HepG2 (cell line): ENCODE results near the gene ARHGDIA. TPM values are rescaled to one million over a fixed set of nuclear protein-coding genes. Genes with fewer than 3 reads are reported as not detected.

Experiments used
- AKAP8 ChIP-seq: sonication (generic); formaldehyde crosslinking; IDR thresholded peaks from 2 replicates; pipeline ENCODE4 v1.5.1; 2020; ENCODE audit warnings: mild to moderate bottlenecking, missing genetic modification reagents
- CERS6 ChIP-seq: sonication (generic); formaldehyde crosslinking; IDR thresholded peaks from 2 replicates; pipeline ENCODE4 v1.5.0; 2020; ENCODE audit warnings: missing genetic modification reagents
- CHD2 ChIP-seq: IDR thresholded peaks from 2 replicates; pipeline ENCODE4 v1.6.1; 2011; ENCODE audit warnings: low read depth, low read length, improper control_type of control experiment
- HMG20B ChIP-seq: conservative IDR thresholded peaks from 2 replicates; pipeline ENCODE4 v1.6.1; 2016; ENCODE audit warnings: missing genetic modification reagents, missing compliant biosample characterization
- HNF1B ChIP-seq: sonication (generic); formaldehyde crosslinking; IDR thresholded peaks from 2 replicates; pipeline ENCODE4 v1.5.1; 2020; ENCODE audit warnings: mild to moderate bottlenecking, moderate library complexity, missing genetic modification reagents
- NFIC ChIP-seq: IDR thresholded peaks from 2 replicates; pipeline ENCODE4 v1.6.1; 2012; ENCODE audit warnings: mild to moderate bottlenecking, low read length, inconsistent platforms
- NFYC ChIP-seq: IDR thresholded peaks from 2 replicates; pipeline ENCODE4 v1.6.1; 2016; ENCODE audit warnings: missing genetic modification reagents, missing compliant biosample characterization
- POGZ ChIP-seq: sonication (generic); formaldehyde crosslinking; IDR thresholded peaks from 2 replicates; pipeline ENCODE4 v1.4.0; 2020; ENCODE audit warnings: mild to moderate bottlenecking, missing genetic modification reagents
- PREB ChIP-seq: sonication (generic); formaldehyde crosslinking; IDR thresholded peaks from 2 replicates; pipeline ENCODE4 v1.4.0; 2020; ENCODE audit warnings: missing genetic modification reagents
- RBM39 ChIP-seq: fragments of 200-400 bp; formaldehyde crosslinking; IDR thresholded peaks from one replicate; pipeline ENCODE4 v1.6.1; 2018; ENCODE audit warnings: antibody characterized with exemption, mild to moderate bottlenecking, low read depth, low read length; ENCODE audit not compliant: poor library complexity, severe bottlenecking
- RNF2 ChIP-seq: fragments of 450-650 bp; conservative IDR thresholded peaks from 2 replicates; pipeline ENCODE4 v1.6.1; 2016; ENCODE audit warnings: low read depth
- SCMH1 ChIP-seq: sonication (generic); formaldehyde crosslinking; IDR thresholded peaks from 2 replicates; pipeline ENCODE4 v1.9.0; 2021; ENCODE audit warnings: missing genetic modification reagents, mild to moderate bottlenecking, borderline replicate concordance
- ZBTB14 ChIP-seq: sonication (generic); formaldehyde crosslinking; IDR thresholded peaks from 2 replicates; pipeline ENCODE4 v1.4.0; 2020; ENCODE audit warnings: missing genetic modification reagents
- ZBTB3 ChIP-seq: sonication (generic); formaldehyde crosslinking; IDR thresholded peaks from 2 replicates; pipeline ENCODE4 v1.4.0; 2020; ENCODE audit warnings: low read depth, mild to moderate bottlenecking, moderate library complexity, missing genetic modification reagents, borderline replicate concordance
- ZNF274 ChIP-seq: sonication (generic); formaldehyde crosslinking; IDR thresholded peaks from 2 replicates; pipeline ENCODE4 v1.5.1; 2020; ENCODE audit warnings: mild to moderate bottlenecking, missing genetic modification reagents
- ZNF430 ChIP-seq: sonication (generic); formaldehyde crosslinking; IDR thresholded peaks from 2 replicates; pipeline ENCODE4 v1.9.0; 2021; ENCODE audit warnings: mild to moderate bottlenecking, missing genetic modification reagents
- ZNF572 ChIP-seq: sonication (generic); formaldehyde crosslinking; IDR thresholded peaks from 2 replicates; pipeline ENCODE4 v1.5.1; 2020; ENCODE audit warnings: mild to moderate bottlenecking, missing genetic modification reagents
- ZNF609 ChIP-seq: sonication (generic); formaldehyde crosslinking; IDR thresholded peaks from 2 replicates; pipeline ENCODE4 v1.4.0; 2020; ENCODE audit warnings: mild to moderate bottlenecking, missing genetic modification reagents, borderline replicate concordance
- ZNF768 ChIP-seq: sonication (generic); formaldehyde crosslinking; IDR thresholded peaks from 2 replicates; pipeline ENCODE4 v1.4.0; 2020; ENCODE audit warnings: missing genetic modification reagents
- ZNF775 ChIP-seq: sonication (generic); formaldehyde crosslinking; IDR thresholded peaks from 2 replicates; pipeline ENCODE4 v1.4.0; 2020; ENCODE audit warnings: missing genetic modification reagents, mild to moderate bottlenecking, moderate library complexity, borderline replicate concordance
- polyA plus RNA-seq, 8 experiments: library from polyadenylated mRNA; depleted of rRNA in 3 of 8; stranded (reverse) in 7 of 8; unstranded in 1 of 8; fragments of >200 nt; fragmentation: Illumina TruSeq in 4 of 8; extraction: Trizol in 4 of 8; gene quantifications; 2 replicates each; pipeline versions ENCODE4 v1.2.1 to v1.2.3, GENCODE V29; 2011 to 2016; ENCODE audit warnings: low read depth in 4 of 8, missing spikeins in 1 of 8, mixed read lengths in 1 of 8; ENCODE audit not compliant: insufficient read depth in 1 of 8
- total RNA-seq, 5 experiments: library from RNA; depleted of rRNA; stranded (reverse); fragments of >200 nt; fragmentation: Illumina TruSeq; extraction: Trizol; gene quantifications; 2 replicates each; pipeline ENCODE4 v1.2.3, GENCODE V29; 2016; ENCODE audit warnings: low read depth in 1 of 5

ARHGDIA gene
- total and polyA plus RNA-seq, 2 of the 13 experiments (the other 11 are each of a cell fraction or from before 2014, with no cell fraction given): 40.0 to 64.0 TPM

GRCh38 chr17:81902653-81903414, 31.7 kb upstream of the ARHGDIA start (continued):
- peak; percentile 69 for TF ChIP-seq HNF1B (CRISPR knock-in tag)
- TF ChIP-seq POGZ: no peak
- TF ChIP-seq ZNF775 (CRISPR knock-in tag): no peak
- TF ChIP-seq ZBTB14: 0 out of 2 replicates have a peak, but pooled peaks have one; percentile 9
- no peak for TF ChIP-seq NFYC (CRISPR knock-in tag)
- TF ChIP-seq CHD2: no peak
- no peak for TF ChIP-seq ZNF768
- TF ChIP-seq ZNF274: peak; percentile 78; the same call in 1 of the 2 replicates
- peak; percentile 78 for TF ChIP-seq RBM39
- no peak for TF ChIP-seq RNF2
- TF ChIP-seq SCMH1: no peak
- TF ChIP-seq NFIC: no peak
- TF ChIP-seq AKAP8 (CRISPR knock-in tag): peak; percentile 97
- no peak for TF ChIP-seq CERS6 (CRISPR knock-in tag)
- TF ChIP-seq PREB: no peak
- TF ChIP-seq ZNF572: peak; percentile 75
- TF ChIP-seq ZBTB3 (CRISPR knock-in tag): no peak
- TF ChIP-seq ZNF430 (CRISPR knock-in tag): peak; percentile 54; the same call in 1 of the 2 replicates
- 0 out of 2 replicates have a peak, but pooled peaks have one; percentile 6 for TF ChIP-seq ZNF609 (CRISPR knock-in tag)
- TF ChIP-seq HMG20B: no peak
